ENCODE data around the gene ANKRD13A. TPM values are rescaled to one million over a fixed set of nuclear protein-coding genes. Genes with fewer than 3 reads are reported as not detected.

Gene ANKRD13A
- total RNA-seq, 1 donor from 2014 or later: 35.4 TPM

GRCh38 chr12:110037315-110037714, 38.1 kb downstream of the ANKRD13A start:
- no peaks in the 10 kb centered on the region for H3F3A ChIP-seq (ENCODE audit: low read depth)
- peaks cover 6% of the 10 kb centered on the region for H3K4me1 ChIP-seq
- H3K27ac Mint-ChIP-seq: no peak overlapping the region
- H4K20me1 ChIP-seq (ENCODE audit: low read depth): peaks cover 6% of the 10 kb centered on the region
- H3K27ac ChIP-seq: no peak overlapping the region
- H3K9me3 Mint-ChIP-seq: no peaks in the 10 kb centered on the region
- TF ChIP-seq EZH2 (IDR thresholded peaks at IDR 0.05) (no peak), EZH2phosphoT487 (IDR thresholded peaks at IDR 0.05) (no peak), CTCF (IDR thresholded peaks at IDR 0.05) (no peak)
- no peaks in the 10 kb centered on the region for H3K9me3 ChIP-seq (ENCODE audit: low read depth)
- no peaks in the 10 kb centered on the region for H3K27me3 ChIP-seq
- H3K4me2 ChIP-seq: no peak overlapping the region
- no peaks in the 10 kb centered on the region for H3K27me3 Mint-ChIP-seq (ENCODE audit: insufficient read depth, low read depth)
- H3K36me3 ChIP-seq: no peaks in the 10 kb centered on the region
- H3K79me2 ChIP-seq (ENCODE audit: low read depth): peaks cover 3% of the 10 kb centered on the region
- no peak overlapping the region for H3K9ac ChIP-seq
- H3K4me1 Mint-ChIP-seq: peaks cover 8% of the 10 kb centered on the region
- no peak overlapping the region for H2AFZ ChIP-seq (replicated peaks)
- H3K4me3 Mint-ChIP-seq: no peak overlapping the region
- DNase-seq (ENCODE audit: low spot score): no peak
- no peak overlapping the region for H3K4me3 ChIP-seq
- peaks cover 22% of the 10 kb centered on the region for H3K36me3 Mint-ChIP-seq

DNA sequence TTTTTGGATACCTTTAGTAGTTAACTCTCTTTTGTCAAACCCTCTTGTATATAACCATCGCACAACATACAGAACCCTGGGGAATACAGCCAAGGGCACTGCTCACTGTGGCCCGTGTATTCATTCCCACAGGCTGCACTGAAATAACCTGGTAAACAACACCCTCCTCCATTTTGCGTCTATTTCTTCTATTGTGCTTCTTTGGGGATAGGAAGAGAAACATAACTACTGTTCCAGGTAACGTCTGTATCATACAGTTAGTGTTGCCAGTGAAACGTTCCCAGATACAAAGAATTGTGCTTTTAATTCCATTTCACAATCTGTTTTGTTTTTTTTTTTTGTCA, 39.5 kb downstream of the ANKRD13A start:
- H3K4me2 ChIP-seq: no peak overlapping the region
- H4K20me1 ChIP-seq (ENCODE audit: low read depth): peaks cover 6% of the 10 kb centered on the region
- H3K9me3 ChIP-seq (ENCODE audit: low read depth): no peaks in the 10 kb centered on the region
- DNase-seq (ENCODE audit: low spot score): no peak
- no peaks in the 10 kb centered on the region for H3K27me3 ChIP-seq
- Mint-ChIP-seq H3K4me1 (peaks cover 16% of the 10 kb centered on the region), H3K36me3 (peaks cover 20% of the 10 kb centered on the region), H3K27me3 (ENCODE audit: insufficient read depth, low read depth) (no peaks in the 10 kb centered on the region), H3K4me3 (no peak overlapping the region), H3K9me3 (no peaks in the 10 kb centered on the region), H3K27ac (no peak overlapping the region)
- peaks cover 6% of the 10 kb centered on the region for H3K4me1 ChIP-seq
- H3K79me2 ChIP-seq (ENCODE audit: low read depth): peaks cover 5% of the 10 kb centered on the region
- no peak overlapping the region for H3K27ac ChIP-seq
- H3F3A ChIP-seq (ENCODE audit: low read depth): no peaks in the 10 kb centered on the region
- no peak for TF ChIP-seq EZH2phosphoT487 (IDR thresholded peaks at IDR 0.05)
- TF ChIP-seq CTCF (IDR thresholded peaks at IDR 0.05): no peak
- TF ChIP-seq EZH2 (IDR thresholded peaks at IDR 0.05): no peak
- H3K36me3 ChIP-seq: no peaks in the 10 kb centered on the region
- H3K9ac ChIP-seq: no peak overlapping the region
- H3K4me3 ChIP-seq: no peak overlapping the region
- no peak overlapping the region for H2AFZ ChIP-seq (replicated peaks)

GRCh38 chr12:110039085-110039807, 40.0 kb downstream of the ANKRD13A start:
- DNase-seq (ENCODE audit: low spot score): no peak
- H3K4me1 Mint-ChIP-seq: peaks cover 16% of the 10 kb centered on the region

More at GRCh38 chr12:110039085-110039807, 40.0 kb downstream of the ANKRD13A start:
- Histone ChIP-seq H3K9ac (no peak overlapping the region), H3K4me1 (peaks cover 6% of the 10 kb centered on the region), H2AFZ (replicated peaks) (no peak overlapping the region), H3K36me3 (no peaks in the 10 kb centered on the region), H4K20me1 (ENCODE audit: low read depth) (peaks cover 6% of the 10 kb centered on the region), H3K9me3 (ENCODE audit: low read depth) (no peaks in the 10 kb centered on the region), H3F3A (ENCODE audit: low read depth) (no peaks in the 10 kb centered on the region), H3K27me3 (no peaks in the 10 kb centered on the region), H3K27ac (no peak overlapping the region), H3K4me3 (no peak overlapping the region), H3K79me2 (ENCODE audit: low read depth) (peaks cover 5% of the 10 kb centered on the region), H3K4me2 (no peak overlapping the region)
- H3K36me3 Mint-ChIP-seq: peaks cover 20% of the 10 kb centered on the region
- TF ChIP-seq EZH2 (IDR thresholded peaks at IDR 0.05) (no peak), CTCF (IDR thresholded peaks at IDR 0.05) (no peak), EZH2phosphoT487 (IDR thresholded peaks at IDR 0.05) (no peak)
- H3K27ac Mint-ChIP-seq: no peak overlapping the region
- no peak overlapping the region for H3K4me3 Mint-ChIP-seq
- H3K9me3 Mint-ChIP-seq: no peaks in the 10 kb centered on the region
- no peaks in the 10 kb centered on the region for H3K27me3 Mint-ChIP-seq (ENCODE audit: insufficient read depth, low read depth)
